H1 (cell line): Measurements from ENCODE around the gene CCDC174.

Experiments used
- BRCA1 ChIP-seq: IDR thresholded peaks from 2 replicates; pipeline ENCODE4 v1.6.1; 2012; ENCODE audit warnings: low read depth, low read length, improper control_type of control experiment
- EZH2 ChIP-seq: fragments of 200-600 bp; sonication (generic); IDR thresholded peaks from 2 replicates; pipeline ENCODE4 v1.7.1; 2012; ENCODE audit warnings: low read depth, mild to moderate bottlenecking, moderate library complexity, low read length, inconsistent platforms; ENCODE audit not compliant: severe bottlenecking
- POLR2A ChIP-seq, 2 experiments: IDR thresholded peaks; 1 replicate in 1 of 2; 2 replicates in 1 of 2; pipeline ENCODE4 v1.6.1; 2011; ENCODE audit warnings: low read depth in 2 of 2, low read length in 2 of 2, mild to moderate bottlenecking in 2 of 2; ENCODE audit errors: control extremely low read depth in 1 of 2
- POLR2AphosphoS5 ChIP-seq: IDR thresholded peaks from 2 replicates; pipeline ENCODE4 v1.6.1; 2011; ENCODE audit warnings: low read depth, low read length
- SP1 ChIP-seq: IDR thresholded peaks from 2 replicates; pipeline ENCODE4 v1.6.1; 2011; ENCODE audit warnings: low read depth, low read length
- TCF12 ChIP-seq: IDR thresholded peaks from 2 replicates; pipeline ENCODE4 v1.6.1; 2011; ENCODE audit warnings: low read depth, mild to moderate bottlenecking, low read length
- TEAD4 ChIP-seq: IDR thresholded peaks from 2 replicates; pipeline ENCODE4 v1.6.1; 2012; ENCODE audit warnings: low read depth, low read length, inconsistent platforms, mixed read lengths
- YY1 ChIP-seq: IDR thresholded peaks from 2 replicates; pipeline ENCODE4 v1.6.1; 2011; ENCODE audit warnings: low read depth, mild to moderate bottlenecking, low read length
- TF ChIP-seq, protein P1 (sequence below): IDR thresholded peaks from 2 replicates; pipeline ENCODE4 v1.6.1; 2012; ENCODE audit warnings: low read length, inconsistent platforms
- TF ChIP-seq, protein P2 (sequence below), 3 experiments: IDR thresholded peaks; 1 replicate in 2 of 3; 2 replicates in 1 of 3; pipeline versions ENCODE4 v1.5.1 to v1.6.1; 2011; ENCODE audit warnings: low read length in 3 of 3, mild to moderate bottlenecking in 3 of 3, inconsistent platforms in 2 of 3, low read depth in 1 of 3, moderate library complexity in 1 of 3; ENCODE audit not compliant: insufficient read depth in 1 of 3; ENCODE audit errors: control extremely low read depth in 1 of 3
- TF ChIP-seq, protein P3 (sequence below): IDR thresholded peaks from 2 replicates; pipeline ENCODE4 v1.6.1; 2011; ENCODE audit warnings: low read depth, mild to moderate bottlenecking, low read length; ENCODE audit not compliant: insufficient read depth

DNA sequence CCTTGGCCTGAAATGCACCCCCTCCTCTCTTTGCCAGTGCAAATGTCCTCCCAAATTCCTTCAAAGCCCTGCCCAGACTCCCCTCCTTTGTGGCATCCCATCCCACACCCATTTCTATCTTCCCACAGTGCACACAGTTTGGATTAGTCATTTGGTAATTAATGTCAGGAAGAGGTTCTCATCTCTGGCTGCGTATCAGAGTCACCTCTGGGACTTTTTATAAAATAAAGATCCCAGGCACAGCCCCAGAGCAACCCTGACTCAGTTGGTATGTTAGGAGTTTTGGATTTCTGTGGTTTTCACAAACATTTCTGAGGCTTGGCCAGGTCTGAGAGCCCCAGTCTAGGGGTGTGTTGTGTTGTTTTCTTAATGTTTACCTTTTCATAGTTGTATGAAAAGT lies 65.0 kb downstream of the CCDC174 start:
- TF ChIP-seq, protein P1, sequence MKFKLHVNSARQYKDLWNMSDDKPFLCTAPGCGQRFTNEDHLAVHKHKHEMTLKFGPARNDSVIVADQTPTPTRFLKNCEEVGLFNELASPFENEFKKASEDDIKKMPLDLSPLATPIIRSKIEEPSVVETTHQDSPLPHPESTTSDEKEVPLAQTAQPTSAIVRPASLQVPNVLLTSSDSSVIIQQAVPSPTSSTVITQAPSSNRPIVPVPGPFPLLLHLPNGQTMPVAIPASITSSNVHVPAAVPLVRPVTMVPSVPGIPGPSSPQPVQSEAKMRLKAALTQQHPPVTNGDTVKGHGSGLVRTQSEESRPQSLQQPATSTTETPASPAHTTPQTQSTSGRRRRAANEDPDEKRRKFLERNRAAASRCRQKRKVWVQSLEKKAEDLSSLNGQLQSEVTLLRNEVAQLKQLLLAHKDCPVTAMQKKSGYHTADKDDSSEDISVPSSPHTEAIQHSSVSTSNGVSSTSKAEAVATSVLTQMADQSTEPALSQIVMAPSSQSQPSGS = no peak
- TF ChIP-seq POLR2AphosphoS5 (no peak), POLR2A (IDR thresholded peaks at IDR 0.05; ENCODE audit: control extremely low read depth in 1 of 2, low read depth in 2 of 2, low read length in 2 of 2) (no peak), TCF12 (no peak), TEAD4 (no peak), YY1 (no peak), SP1 (no peak), BRCA1 (no peak), EZH2 (no peak)
- TF ChIP-seq, protein P2, sequence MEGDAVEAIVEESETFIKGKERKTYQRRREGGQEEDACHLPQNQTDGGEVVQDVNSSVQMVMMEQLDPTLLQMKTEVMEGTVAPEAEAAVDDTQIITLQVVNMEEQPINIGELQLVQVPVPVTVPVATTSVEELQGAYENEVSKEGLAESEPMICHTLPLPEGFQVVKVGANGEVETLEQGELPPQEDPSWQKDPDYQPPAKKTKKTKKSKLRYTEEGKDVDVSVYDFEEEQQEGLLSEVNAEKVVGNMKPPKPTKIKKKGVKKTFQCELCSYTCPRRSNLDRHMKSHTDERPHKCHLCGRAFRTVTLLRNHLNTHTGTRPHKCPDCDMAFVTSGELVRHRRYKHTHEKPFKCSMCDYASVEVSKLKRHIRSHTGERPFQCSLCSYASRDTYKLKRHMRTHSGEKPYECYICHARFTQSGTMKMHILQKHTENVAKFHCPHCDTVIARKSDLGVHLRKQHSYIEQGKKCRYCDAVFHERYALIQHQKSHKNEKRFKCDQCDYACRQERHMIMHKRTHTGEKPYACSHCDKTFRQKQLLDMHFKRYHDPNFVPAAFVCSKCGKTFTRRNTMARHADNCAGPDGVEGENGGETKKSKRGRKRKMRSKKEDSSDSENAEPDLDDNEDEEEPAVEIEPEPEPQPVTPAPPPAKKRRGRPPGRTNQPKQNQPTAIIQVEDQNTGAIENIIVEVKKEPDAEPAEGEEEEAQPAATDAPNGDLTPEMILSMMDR (IDR thresholded peaks at IDR 0.05; ENCODE audit: control extremely low read depth in 1 of 3, insufficient read depth in 1 of 3, low read depth in 1 of 3, low read length in 3 of 3) = no peak
- TF ChIP-seq, protein P3, sequence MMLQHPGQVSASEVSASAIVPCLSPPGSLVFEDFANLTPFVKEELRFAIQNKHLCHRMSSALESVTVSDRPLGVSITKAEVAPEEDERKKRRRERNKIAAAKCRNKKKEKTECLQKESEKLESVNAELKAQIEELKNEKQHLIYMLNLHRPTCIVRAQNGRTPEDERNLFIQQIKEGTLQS = no peak
